Naive thymus-derived CD8-positive, alpha-beta T cell (primary cell): ENCODE measurements around the gene CASK. TPM values are rescaled to one million over a fixed set of nuclear protein-coding genes. Genes with fewer than 3 reads are reported as not detected.
A peak's percentile ranks its signal among the peaks of the same experiment; 100 is the strongest.

Experiments
- ATAC-seq, 2 donors: fragments of 150-1000 bp; cut with Tn5 transposase in 1 of 2; sonication (Bioruptor Pico), chemical (Tn5 transposase) in 1 of 2; 1 replicate in 1 of 2; 2 replicates in 1 of 2; pipeline ENCODE4 v1.10.0; 2021; ENCODE audit warnings: mild to moderate bottlenecking in 2 of 2, moderate library complexity in 2 of 2
- POLR2A ChIA-PET: fragments of 350-600 bp; sonication (Branson Sonifier 250); formaldehyde crosslinking; loops from one replicate; lab custom pipeline; 2021; ENCODE audit warnings: antibody characterized with exemption; lab: Charles Lee
- DNase-seq, 10 donors: peaks; one replicate each; pipeline versions ENCODE4 v3.0.0 to v3.0.0-alpha.2; 2020 to 2022
- H3K27ac Mint-ChIP-seq, 10 donors: one replicate each; pipeline ENCODE4 v1.8.0; 2020 to 2022; ENCODE audit warnings: mild to moderate bottlenecking in 10 of 10, mixed read lengths in 10 of 10, moderate library complexity in 4 of 10, inconsistent platforms in 1 of 10
- H3K27me3 Mint-ChIP-seq, 5 donors: one replicate each; pipeline ENCODE4 v1.8.0; 2021 to 2022; ENCODE audit warnings: mixed read lengths in 5 of 5
- H3K36me3 Mint-ChIP-seq, 3 donors: one replicate each; pipeline ENCODE4 v1.8.0; 2020 to 2022; ENCODE audit warnings: mixed read lengths in 3 of 3, mild to moderate bottlenecking in 2 of 3, inconsistent platforms in 1 of 3
- H3K4me1 Mint-ChIP-seq, 4 donors: one replicate each; pipeline ENCODE4 v1.8.0; 2021 to 2022; ENCODE audit warnings: mixed read lengths in 4 of 4
- H3K4me3 Mint-ChIP-seq, 10 donors: one replicate each; pipeline ENCODE4 v1.8.0; 2020 to 2022; ENCODE audit warnings: mild to moderate bottlenecking in 10 of 10, mixed read lengths in 10 of 10, moderate library complexity in 6 of 10, inconsistent platforms in 1 of 10
- H3K9me3 Mint-ChIP-seq, 9 donors: one replicate each; pipeline ENCODE4 v1.8.0; 2020 to 2022; ENCODE audit warnings: mixed read lengths in 9 of 9, mild to moderate bottlenecking in 3 of 9, inconsistent platforms in 1 of 9, moderate library complexity in 1 of 9
- polyA plus RNA-seq, 3 donors: library from polyadenylated mRNA; unstranded; fragments of 300-500 nt; fragmentation: Illumina TruSeq; gene quantifications; one replicate each; pipeline ENCODE4 v1.2.3, GENCODE V29; 2021
- total RNA-seq, 8 experiments: library from RNA in 2 of 8; stranded (reverse) in 2 of 8; gene quantifications; one replicate each; pipeline ENCODE4 v1.2.3 and lab custom pipeline; 2021 to 2026

The CASK gene
- total and polyA plus RNA-seq, 5 experiments from 2014 or later: 4.6 to 90.4 (median 16.1) TPM

DNA sequence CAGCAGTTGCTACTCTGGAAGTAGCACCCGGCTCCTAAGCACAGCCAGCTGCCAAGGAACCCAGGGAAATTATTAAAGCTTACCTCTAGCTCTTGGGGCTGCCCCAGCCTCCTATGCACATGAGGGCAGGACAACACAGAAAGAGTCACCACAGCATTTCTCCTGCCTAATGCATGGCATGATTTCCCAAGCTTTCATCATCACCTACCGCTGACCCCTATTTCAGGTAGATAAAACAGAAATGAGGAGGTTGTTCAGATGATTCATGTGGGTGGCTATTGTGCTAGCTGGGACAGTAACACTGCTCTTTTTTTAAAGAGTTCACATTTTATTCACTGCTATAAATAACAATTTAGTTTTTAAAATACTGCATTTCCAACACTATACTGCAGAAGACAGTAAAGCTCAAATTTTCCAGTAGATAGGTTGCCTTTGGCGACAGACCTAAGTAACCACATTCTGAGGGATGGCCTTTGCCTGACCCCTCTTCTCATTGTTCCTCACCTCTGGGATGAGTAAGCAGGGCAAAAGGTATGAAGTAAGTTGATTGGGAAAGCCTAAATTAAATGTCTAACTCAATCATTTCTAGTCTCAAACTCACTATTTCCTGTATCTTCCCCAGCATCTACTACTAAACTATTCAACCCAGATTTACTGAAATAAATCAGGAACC, 16.7 kb downstream of the CASK start:
- no peak for DNase-seq
- POLR2A ChIA-PET: interaction anchor here (0.6 to 1.2 kb wide), 3 partner anchors 16 to 217 kb away, joined by 3 read pairs; partner anchors contain the start of gene CASK
- peaks cover 0 to 17% (median 6%) of the 10 kb centered on the region in 9 donors for H3K9me3 Mint-ChIP-seq
- no peaks in the 10 kb centered on the region for H3K27me3 Mint-ChIP-seq
- ATAC-seq: no peak
- H3K4me1 Mint-ChIP-seq: peaks cover 10 to 64% (median 50%) of the 10 kb centered on the region in 4 donors
- peak overlapping the region in 2 of 10 donors; percentile 39 to 78 for H3K27ac Mint-ChIP-seq
- peaks cover 18 to 24% (median 21%) of the 10 kb centered on the region in 3 donors for H3K36me3 Mint-ChIP-seq
- H3K4me3 Mint-ChIP-seq: peak overlapping the region in 2 of 10 donors; percentile 7 to 26

DNA sequence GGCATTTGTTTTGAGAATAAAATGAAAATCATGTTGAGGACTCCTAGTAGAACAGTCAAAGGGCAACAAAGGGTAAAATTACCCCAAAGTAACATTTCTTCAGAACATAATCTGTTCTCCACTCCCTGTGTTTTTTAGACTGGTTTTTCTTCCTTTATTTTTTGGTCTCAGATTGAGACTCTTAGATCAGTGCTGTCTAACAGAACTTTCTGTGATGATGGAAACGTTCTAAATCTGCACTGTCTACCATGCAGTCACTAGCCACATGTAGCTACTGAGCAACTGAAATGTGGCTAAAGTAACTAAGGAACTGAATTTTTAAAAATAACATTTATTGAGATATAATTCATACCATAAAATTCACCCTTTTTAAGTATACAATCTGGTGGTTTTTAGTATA, 19.8 kb downstream of the CASK start:
- Mint-ChIP-seq H3K9me3 (peaks cover 0 to 30% (median 22%) of the 10 kb centered on the region in 9 donors), H3K4me1 (peaks cover 9 to 42% (median 35%) of the 10 kb centered on the region in 4 donors), H3K27ac (peak overlapping the region in 2 of 10 donors; percentile 34 to 38), H3K4me3 (no peak overlapping the region), H3K27me3 (no peaks in the 10 kb centered on the region), H3K36me3 (peaks cover 22 to 30% (median 28%) of the 10 kb centered on the region in 3 donors)
- DNase-seq (no peak), ATAC-seq (no peak)
- POLR2A ChIA-PET: interaction anchor here (0.6 kb wide), 1 partner anchor 12 kb away, joined by 3 read pairs; no protein-coding TSS in a partner anchor

DNA sequence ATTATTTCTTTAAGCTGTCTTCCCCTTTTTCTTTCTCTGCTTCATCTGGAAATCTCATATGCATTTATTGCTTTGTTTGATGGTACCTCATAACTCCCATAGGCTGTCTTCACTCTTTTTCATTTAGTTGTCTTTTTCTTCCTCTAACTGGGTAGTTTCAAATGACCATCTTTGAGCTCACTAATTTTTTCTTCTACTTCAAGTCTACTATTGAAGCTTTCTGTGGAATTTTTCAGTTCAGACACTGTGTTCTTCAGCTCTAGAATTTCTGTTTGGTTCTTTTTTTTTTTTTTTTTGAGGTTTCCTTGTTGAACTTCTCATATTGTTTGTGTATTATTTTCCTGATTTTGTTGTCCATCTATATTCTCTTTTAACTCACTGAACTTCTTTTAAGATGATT, 23.0 kb downstream of the CASK start:
- POLR2A ChIA-PET: no interaction called here
- no peak overlapping the region for H3K4me3 Mint-ChIP-seq
- DNase-seq: no peak
- H3K27me3 Mint-ChIP-seq: no peaks in the 10 kb centered on the region
- H3K27ac Mint-ChIP-seq: no peak overlapping the region
- no peak for ATAC-seq
- peaks cover 4 to 23% (median 13%) of the 10 kb centered on the region in 4 donors for H3K4me1 Mint-ChIP-seq
- peaks cover 0 to 60% (median 24%) of the 10 kb centered on the region in 9 donors for H3K9me3 Mint-ChIP-seq
- H3K36me3 Mint-ChIP-seq: peaks cover 25 to 39% (median 29%) of the 10 kb centered on the region in 3 donors

DNA sequence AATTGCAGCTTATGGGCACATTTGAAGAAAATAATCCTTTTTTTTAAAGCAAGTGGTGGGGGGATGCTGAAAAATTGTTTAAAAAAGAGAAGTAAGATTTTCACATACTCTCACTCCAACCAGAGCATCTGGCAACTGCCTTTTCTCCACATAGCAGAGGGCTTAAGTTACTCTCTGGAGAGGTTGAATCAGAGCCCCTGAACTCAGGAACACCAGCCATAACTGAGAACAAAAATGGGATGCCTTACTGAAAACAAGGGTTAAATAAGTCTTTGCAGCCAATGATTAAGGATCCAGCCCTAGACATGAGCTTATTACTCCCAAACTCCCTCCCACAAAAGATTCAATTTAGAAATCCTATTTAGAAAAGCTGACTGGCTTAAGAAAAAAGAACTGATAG, 27.5 kb downstream of the CASK start:
- DNase-seq: no peak
- Mint-ChIP-seq H3K36me3 (peaks cover 17 to 32% (median 24%) of the 10 kb centered on the region in 3 donors), H3K9me3 (peaks cover 0 to 69% (median 14%) of the 10 kb centered on the region in 9 donors), H3K27ac (no peak overlapping the region), H3K4me1 (peaks cover 0 to 6% (median 0%) of the 10 kb centered on the region in 4 donors), H3K27me3 (no peaks in the 10 kb centered on the region), H3K4me3 (no peak overlapping the region)
- no peak for ATAC-seq
- POLR2A ChIA-PET: no interaction called here

DNA sequence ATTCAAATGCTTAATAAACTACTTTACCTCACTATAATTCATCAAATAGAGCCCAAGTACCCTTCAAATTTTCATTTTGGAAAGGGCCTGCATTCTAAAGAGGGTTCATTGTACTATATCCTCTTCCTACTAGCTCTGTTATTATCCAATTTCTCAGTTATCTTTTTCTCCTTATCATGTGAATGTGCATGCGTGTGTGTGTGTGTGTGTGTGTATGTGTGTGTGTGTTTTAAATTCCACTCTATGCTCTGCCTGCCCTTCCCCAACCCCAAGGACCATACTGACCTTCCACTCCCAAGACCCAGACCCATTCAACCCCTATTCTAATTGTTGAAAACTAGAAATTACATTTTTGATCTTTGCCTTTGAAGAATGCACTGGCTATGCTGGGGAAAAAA, 33.3 kb downstream of the CASK start:
- ATAC-seq: no peak
- Mint-ChIP-seq H3K4me3 (no peak overlapping the region), H3K36me3 (peaks cover 13 to 21% (median 19%) of the 10 kb centered on the region in 3 donors), H3K27me3 (no peaks in the 10 kb centered on the region), H3K27ac (no peak overlapping the region), H3K4me1 (peaks cover 4 to 27% (median 19%) of the 10 kb centered on the region in 4 donors), H3K9me3 (peaks cover 0 to 23% (median 3%) of the 10 kb centered on the region in 9 donors)
- POLR2A ChIA-PET: no interaction called here
- DNase-seq: no peak

DNA sequence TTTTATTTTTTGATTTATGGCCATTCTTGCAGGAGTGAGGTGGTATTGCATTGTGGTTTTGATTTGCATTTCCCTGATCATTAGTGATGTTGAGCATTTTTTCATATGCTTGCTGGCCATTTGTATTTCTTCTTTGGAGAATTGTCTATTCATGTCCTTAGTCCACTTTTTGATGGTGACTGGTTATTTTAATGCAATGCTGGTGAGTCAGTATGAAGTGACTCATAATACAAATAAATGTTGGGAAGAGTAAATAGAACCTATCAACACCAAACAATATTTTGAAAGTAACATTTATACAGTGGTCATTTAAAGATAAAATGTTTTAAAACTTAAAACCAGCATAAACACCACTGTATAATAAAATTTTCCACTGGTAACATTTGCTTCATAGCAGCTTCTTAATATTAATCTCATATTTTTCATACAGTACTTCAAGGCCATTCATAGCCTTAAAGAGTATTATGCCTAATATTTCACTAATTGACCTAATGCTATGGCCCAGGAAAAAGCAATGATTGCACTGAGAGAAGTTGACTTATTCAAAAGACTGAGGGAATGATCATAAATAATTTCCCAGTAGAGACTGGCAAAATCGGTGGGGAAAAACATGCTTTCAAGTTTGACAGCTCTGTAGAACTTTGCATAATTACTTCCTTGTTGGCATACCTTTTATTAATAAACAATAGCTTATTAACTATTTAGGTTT, 33.9 kb downstream of the CASK start:
- Mint-ChIP-seq H3K4me1 (peaks cover 4 to 28% (median 23%) of the 10 kb centered on the region in 4 donors), H3K27ac (no peak overlapping the region), H3K9me3 (peaks cover 0 to 17% (median 2%) of the 10 kb centered on the region in 9 donors), H3K4me3 (no peak overlapping the region), H3K27me3 (no peaks in the 10 kb centered on the region), H3K36me3 (peaks cover 9 to 18% (median 17%) of the 10 kb centered on the region in 3 donors)
- POLR2A ChIA-PET: no interaction called here
- ATAC-seq (no peak), DNase-seq (no peak)

DNA sequence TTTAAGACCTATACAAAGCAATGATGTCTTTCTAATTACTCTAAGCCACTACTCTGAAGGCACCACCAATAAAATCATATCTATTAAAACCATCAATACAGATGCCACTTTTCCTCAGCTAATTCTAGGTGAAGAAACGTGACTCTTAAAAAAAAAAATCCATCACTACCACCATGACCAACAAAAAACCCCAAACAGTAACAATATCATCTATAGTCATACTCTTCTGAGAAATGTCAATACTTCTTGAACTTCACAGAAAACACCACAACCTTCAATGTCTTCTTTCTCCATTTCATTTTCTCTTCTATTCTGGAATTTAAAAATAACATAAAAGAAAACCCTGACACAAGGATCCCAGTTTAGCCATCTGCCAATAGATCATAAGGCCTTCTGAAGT, 35.7 kb downstream of the CASK start:
- Mint-ChIP-seq H3K4me1 (peaks cover 6 to 46% (median 33%) of the 10 kb centered on the region in 4 donors), H3K27ac (no peak overlapping the region), H3K4me3 (peak overlapping the region in 1 of 10 donors; percentile 21), H3K36me3 (peaks cover under 1 to 10% (median 10%) of the 10 kb centered on the region in 3 donors), H3K9me3 (peaks cover 0 to 2% (median 0%) of the 10 kb centered on the region in 9 donors), H3K27me3 (no peaks in the 10 kb centered on the region)
- ATAC-seq (no peak), DNase-seq (no peak)
- POLR2A ChIA-PET: no interaction called here

DNA sequence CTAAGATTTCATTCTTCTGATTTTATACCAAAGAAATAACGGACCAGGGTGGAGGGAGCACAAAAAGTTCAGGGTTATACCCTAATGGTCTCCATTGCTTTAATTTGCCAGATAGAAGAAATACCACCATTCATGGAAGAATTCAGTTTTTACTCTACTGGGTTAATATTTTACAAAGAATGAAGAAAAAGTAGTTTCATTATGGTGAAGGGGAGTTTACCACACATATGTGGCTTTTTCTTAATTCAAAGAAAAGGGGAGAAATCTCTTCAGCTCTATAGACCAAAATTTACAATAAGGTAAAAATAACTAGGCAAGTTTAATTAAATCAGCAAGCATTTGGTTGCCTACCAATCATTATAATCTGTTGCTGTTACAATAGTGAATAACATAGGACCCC, 37.6 kb downstream of the CASK start:
- peaks cover 11 to 59% (median 43%) of the 10 kb centered on the region in 4 donors for H3K4me1 Mint-ChIP-seq
- H3K27ac Mint-ChIP-seq: no peak overlapping the region
- no peak overlapping the region for H3K4me3 Mint-ChIP-seq
- no peak for ATAC-seq
- no peaks in the 10 kb centered on the region for H3K27me3 Mint-ChIP-seq
- no peak for DNase-seq
- POLR2A ChIA-PET: no interaction called here
- peaks cover 0 to 9% (median 8%) of the 10 kb centered on the region in 3 donors for H3K36me3 Mint-ChIP-seq
- peaks cover 0 to 2% (median 0%) of the 10 kb centered on the region in 9 donors for H3K9me3 Mint-ChIP-seq

DNA sequence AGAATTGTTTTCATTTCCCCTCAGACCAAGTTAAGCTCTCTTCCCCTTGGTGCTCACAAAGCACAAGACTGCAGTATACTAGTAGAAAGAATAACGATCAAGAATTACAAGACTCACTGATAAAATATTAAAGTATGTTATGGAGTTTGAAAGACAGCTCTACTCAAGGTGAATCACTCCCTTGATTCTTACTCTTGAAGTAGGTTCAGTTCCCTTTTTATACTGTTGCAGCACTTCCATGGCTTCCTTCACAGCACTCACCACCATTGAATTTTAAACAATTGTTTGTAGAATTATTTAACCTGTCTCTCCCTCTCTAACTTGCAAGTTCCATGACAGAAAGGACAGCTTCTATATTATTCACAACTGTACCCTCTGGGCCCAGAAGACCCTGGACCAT, 42.2 kb downstream of the CASK start:
- DNase-seq (no peak), ATAC-seq (no peak)
- Mint-ChIP-seq H3K27ac (peak overlapping the region in 3 of 10 donors; percentile 11 to 39 (median 29)), H3K4me3 (no peak overlapping the region), H3K36me3 (no peaks in the 10 kb centered on the region), H3K9me3 (no peaks in the 10 kb centered on the region), H3K4me1 (peaks cover 12 to 70% (median 47%) of the 10 kb centered on the region in 4 donors), H3K27me3 (no peaks in the 10 kb centered on the region)
- POLR2A ChIA-PET: no interaction called here

DNA sequence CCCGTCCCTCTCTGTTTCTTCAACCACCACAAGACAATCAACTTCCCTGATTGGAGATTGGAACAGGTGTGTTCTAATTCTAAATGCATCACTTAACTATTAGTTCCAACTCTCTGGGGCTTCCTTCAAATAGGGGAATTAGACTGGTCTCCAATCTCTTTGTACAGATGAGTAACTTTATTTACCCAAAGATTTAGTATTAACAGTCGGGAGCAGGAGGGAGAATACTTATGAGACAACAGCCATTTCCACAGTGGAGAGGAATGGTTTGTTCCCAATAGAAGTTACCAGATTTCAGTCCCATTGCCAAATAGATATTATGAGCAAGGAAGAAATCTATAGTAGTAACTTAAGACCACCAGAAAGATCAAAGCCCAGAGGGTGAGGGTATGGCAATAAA, 46.2 kb downstream of the CASK start:
- Mint-ChIP-seq H3K36me3 (no peaks in the 10 kb centered on the region), H3K9me3 (peaks cover 0 to 4% (median 0%) of the 10 kb centered on the region in 9 donors), H3K27me3 (no peaks in the 10 kb centered on the region), H3K27ac (peak overlapping the region in 1 of 10 donors; percentile 12), H3K4me3 (peak overlapping the region in 2 of 10 donors; percentile 19 to 42), H3K4me1 (peaks cover 17 to 61% (median 41%) of the 10 kb centered on the region in 4 donors)
- POLR2A ChIA-PET: no interaction called here
- ATAC-seq (no peak), DNase-seq (no peak)

DNA sequence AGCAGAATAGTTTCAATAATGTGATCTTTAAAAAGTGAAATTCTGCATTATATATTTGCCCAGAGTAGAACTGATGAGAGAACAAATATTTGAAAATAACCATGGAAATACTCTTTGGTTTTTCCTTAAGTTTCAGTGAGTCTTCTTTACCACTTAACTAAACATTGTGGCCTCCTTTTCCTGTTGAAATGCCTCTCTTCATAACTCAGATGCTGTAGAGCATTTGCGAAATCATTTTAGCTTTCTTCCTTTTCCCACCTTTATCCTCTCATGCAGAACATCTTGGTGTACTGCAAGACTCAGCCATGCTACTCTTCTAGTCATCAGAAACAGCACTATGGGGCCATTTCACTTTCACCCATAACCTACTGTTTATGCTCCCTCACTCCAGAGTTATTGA, 48.2 kb downstream of the CASK start:
- POLR2A ChIA-PET: no interaction called here
- Mint-ChIP-seq H3K4me3 (peak overlapping the region in 1 of 10 donors; percentile 30), H3K4me1 (peaks cover 12 to 65% (median 44%) of the 10 kb centered on the region in 4 donors), H3K27ac (peak overlapping the region in 1 of 10 donors; percentile 53), H3K36me3 (no peaks in the 10 kb centered on the region), H3K9me3 (peaks cover 0 to 4% (median 0%) of the 10 kb centered on the region in 9 donors), H3K27me3 (no peaks in the 10 kb centered on the region)
- DNase-seq: no peak
- no peak for ATAC-seq

DNA sequence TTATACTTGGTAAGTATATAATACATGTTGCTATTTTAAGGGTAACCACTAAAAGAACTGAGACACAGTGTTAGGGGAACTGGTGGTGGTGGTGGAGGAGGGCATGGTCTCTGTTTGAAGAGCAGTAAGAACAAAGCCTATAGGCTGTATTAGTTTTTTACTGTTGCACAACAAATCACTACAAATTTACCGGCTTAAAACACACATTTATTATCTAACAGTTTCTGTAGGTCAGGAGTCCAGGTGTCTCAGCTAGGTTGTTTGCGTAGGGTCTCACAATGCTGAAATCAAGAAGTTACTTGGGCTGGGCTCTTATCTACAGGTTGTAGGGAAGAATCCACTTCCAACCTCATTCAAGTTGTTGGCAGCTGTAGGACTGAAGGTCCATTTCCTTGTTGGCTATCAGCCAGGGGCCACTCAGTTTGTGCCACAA, 52.6 kb downstream of the CASK start:
- Mint-ChIP-seq H3K36me3 (no peaks in the 10 kb centered on the region), H3K27me3 (no peaks in the 10 kb centered on the region), H3K9me3 (peaks cover 0 to 9% (median 0%) of the 10 kb centered on the region in 9 donors), H3K27ac (peak overlapping the region in 9 of 10 donors; percentile 36 to 84 (median 52)), H3K4me1 (peaks cover 21 to 75% (median 63%) of the 10 kb centered on the region in 4 donors), H3K4me3 (peak overlapping the region in 2 of 10 donors; percentile 18 to 39)
- DNase-seq (no peak), ATAC-seq (peak in 1 of 2 donors; percentile 30)
- POLR2A ChIA-PET: no interaction called here
